Neuronal stem cell (in vitro differentiated cells): Measurements from ENCODE around the gene DTL.

Experiments used
- DNase-seq: peaks from one replicate; pipeline ENCODE4 v3.0.0-alpha.2; 2013; ENCODE audit warnings: low spot score
- H2AFZ ChIP-seq: one replicate; pipeline ENCODE4 v1.6.1; 2013; ENCODE audit warnings: mild to moderate bottlenecking, low read length, inconsistent platforms
- H2AK5ac ChIP-seq: 2 replicates; pipeline ENCODE4 v1.6.1; 2013; ENCODE audit warnings: low read depth, mild to moderate bottlenecking, inconsistent platforms, low read length, moderate library complexity, mixed read lengths
- H2BK120ac ChIP-seq: 2 replicates; pipeline ENCODE4 v1.6.1; 2013; ENCODE audit warnings: low read depth, mild to moderate bottlenecking, inconsistent platforms, low read length, moderate library complexity, mixed read lengths
- H2BK12ac ChIP-seq: one replicate; pipeline ENCODE4 v1.6.1; 2013; ENCODE audit warnings: low read length, inconsistent platforms
- H2BK15ac ChIP-seq: 2 replicates; pipeline ENCODE4 v1.6.1; 2013; ENCODE audit warnings: mild to moderate bottlenecking, low read length, inconsistent platforms, mixed read lengths
- H2BK5ac ChIP-seq: one replicate; pipeline ENCODE4 v1.6.1; 2013; ENCODE audit warnings: inconsistent platforms, mild to moderate bottlenecking, low read length, moderate library complexity
- H3K14ac ChIP-seq: one replicate; pipeline ENCODE4 v1.6.1; 2013; ENCODE audit warnings: low read length, inconsistent platforms
- H3K18ac ChIP-seq: 2 replicates; pipeline ENCODE4 v1.6.1; 2013; ENCODE audit warnings: low read length, inconsistent platforms
- H3K23ac ChIP-seq: 2 replicates; pipeline ENCODE4 v1.6.1; 2013; ENCODE audit warnings: low read depth, mild to moderate bottlenecking, mixed read lengths, low read length, inconsistent platforms; ENCODE audit not compliant: poor library complexity
- H3K27ac ChIP-seq: replicated peaks from 3 replicates; pipeline ENCODE4 v1.5.1; 2013; ENCODE audit warnings: low read length, inconsistent platforms
- H3K27me3 ChIP-seq, 3 experiments: 2 replicates each; pipeline ENCODE4 v1.6.1; 2013; ENCODE audit warnings: low read length in 3 of 3, mild to moderate bottlenecking in 2 of 3, inconsistent platforms in 1 of 3, low read depth in 1 of 3, mixed read lengths in 1 of 3, moderate library complexity in 1 of 3; ENCODE audit not compliant: control insufficient read depth in 3 of 3, insufficient read depth in 3 of 3
- H3K36me3 ChIP-seq, 2 donors: replicated peaks in 1 of 2; 2 replicates each; pipeline ENCODE4 v1.6.1; 2013; ENCODE audit warnings: low read length in 2 of 2; ENCODE audit not compliant: control insufficient read depth in 2 of 2, insufficient read depth in 2 of 2
- H3K4ac ChIP-seq: 2 replicates; pipeline ENCODE4 v1.6.1; 2013; ENCODE audit warnings: inconsistent platforms, mild to moderate bottlenecking, low read length, moderate library complexity
- H3K4me1 ChIP-seq, 2 donors: 1 replicate in 1 of 2; 2 replicates in 1 of 2; pipeline ENCODE4 v1.6.1; 2013; ENCODE audit warnings: low read length in 2 of 2, low read depth in 1 of 2; ENCODE audit not compliant: control insufficient read depth in 2 of 2, insufficient read depth in 1 of 2
- H3K4me2 ChIP-seq: one replicate; pipeline ENCODE4 v1.6.1; 2013; ENCODE audit warnings: mild to moderate bottlenecking, low read length, inconsistent platforms; ENCODE audit not compliant: insufficient read depth, poor library complexity, severe bottlenecking
- H3K4me3 ChIP-seq, 2 donors: 2 replicates each; pipeline ENCODE4 v1.5.1; 2013; ENCODE audit warnings: low read length in 2 of 2, mild to moderate bottlenecking in 2 of 2, inconsistent platforms in 1 of 2, moderate library complexity in 1 of 2
- H3K79me1 ChIP-seq: one replicate; pipeline ENCODE4 v1.6.1; 2013; ENCODE audit warnings: low read depth, mild to moderate bottlenecking, inconsistent platforms, low read length, moderate library complexity
- H3K9ac ChIP-seq: one replicate; pipeline ENCODE4 v1.6.1; 2013; ENCODE audit warnings: mild to moderate bottlenecking, low read depth, low read length, inconsistent platforms; ENCODE audit not compliant: poor library complexity
- H3K9me3 ChIP-seq, 2 donors: replicated peaks in 1 of 2; 2 replicates each; pipeline versions ENCODE3 to v1.6.1; 2013; ENCODE audit warnings: low read length in 2 of 2, mild to moderate bottlenecking in 2 of 2, inconsistent platforms in 1 of 2, low read depth in 1 of 2, mixed read lengths in 1 of 2, moderate library complexity in 1 of 2; ENCODE audit not compliant: control insufficient read depth in 2 of 2, insufficient read depth in 1 of 2
- H4K8ac ChIP-seq: one replicate; pipeline ENCODE4 v1.6.1; 2013; ENCODE audit warnings: low read depth, mild to moderate bottlenecking, inconsistent platforms, low read length, moderate library complexity
- H4K91ac ChIP-seq: one replicate; pipeline ENCODE4 v1.6.1; 2013; ENCODE audit warnings: low read length, low read depth, mild to moderate bottlenecking, inconsistent platforms; ENCODE audit not compliant: poor library complexity
- WGBS, 2 donors: extraction: QIAGEN DNeasy Blood & Tissue Kit; methylation state at CpG; one replicate each; pipeline ENCODE4 v1.1.7; 2013; ENCODE audit warnings: missing lambda C conversion rate in 2 of 2, mixed read lengths in 1 of 2; ENCODE audit not compliant: insufficient read length in 2 of 2, insufficient replicate concordance in 1 of 2; ENCODE audit errors: extremely low coverage in 2 of 2; 5-methylcytosine and 5-hydroxymethylcytosine counted together

The DTL gene

DNA sequence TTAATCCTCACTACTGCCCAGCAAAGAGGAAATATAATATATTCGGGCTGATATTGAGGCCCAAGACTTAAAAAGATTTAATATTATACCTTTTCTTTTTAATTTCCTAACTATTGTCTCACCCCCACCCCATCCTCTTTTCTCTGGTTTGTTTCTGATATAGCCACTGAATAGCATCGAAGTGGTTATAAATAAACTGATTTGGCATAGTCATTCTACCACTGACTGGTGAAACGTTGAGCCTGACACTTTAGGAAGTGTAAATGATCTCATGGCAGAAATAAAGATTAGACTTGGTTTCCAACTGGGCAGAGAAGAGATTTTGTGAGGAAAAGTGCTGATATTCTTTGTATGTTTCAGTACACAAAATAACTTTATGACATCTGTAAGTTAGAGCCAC lies 39.3 kb downstream of the DTL start:
- Histone ChIP-seq H3K79me1 (no peaks in the 10 kb centered on the region), H4K91ac (no peak overlapping the region), H3K4me1 (no peaks in the 10 kb centered on the region), H3K27ac (no peak overlapping the region), H3K18ac (no peak overlapping the region), H3K4me2 (no peak overlapping the region), H4K8ac (no peak overlapping the region), H2BK120ac (no peak overlapping the region), H3K36me3 (peaks cover 7 to 98% of the 10 kb centered on the region in 2 donors), H2BK15ac (no peak overlapping the region), H2BK12ac (no peak overlapping the region), H2AFZ (no peak overlapping the region), H3K4ac (no peak overlapping the region), H3K4me3 (no peak overlapping the region), H3K27me3 (no peaks in the 10 kb centered on the region), H3K9me3 (no peaks in the 10 kb centered on the region), H2AK5ac (no peak overlapping the region), H3K9ac (no peak overlapping the region), H2BK5ac (no peak overlapping the region), H3K23ac (no peak overlapping the region), H3K14ac (no peak overlapping the region)
- no CpG with 5 or more reads among the region's 3 CpGs for WGBS, 2 donors
- no peak for DNase-seq

- H3K23ac ChIP-seq, result no peak overlapping the region
Observed at GRCh38 chr1:212077028-212077427, 41.5 kb downstream of the DTL start.

GRCh38 chr1:212078826-212079225 lies 43.3 kb downstream of the DTL start:
- no peak overlapping the region for H4K91ac ChIP-seq
- no peak overlapping the region for H2BK12ac ChIP-seq
- H3K18ac ChIP-seq, result no peak overlapping the region
- H3K27ac ChIP-seq, result no peak overlapping the region
- H2BK5ac ChIP-seq, result no peak overlapping the region
- no CpG with 5 or more reads among the region's 2 CpGs for WGBS, 2 donors
- no peak overlapping the region for H3K4me2 ChIP-seq
- DNase-seq, result no peak
- H3K14ac ChIP-seq, result no peak overlapping the region
- no peak overlapping the region for H3K23ac ChIP-seq
- no peak overlapping the region for H2BK120ac ChIP-seq
- no peak overlapping the region for H3K9ac ChIP-seq
- H2BK15ac ChIP-seq, result no peak overlapping the region
- no peaks in the 10 kb centered on the region for H3K4me1 ChIP-seq
- H3K36me3 ChIP-seq, result peaks cover 20 to 100% of the 10 kb centered on the region in 2 donors
- no peak overlapping the region for H2AK5ac ChIP-seq
- no peaks in the 10 kb centered on the region for H3K79me1 ChIP-seq
- H3K4ac ChIP-seq, result no peak overlapping the region
- no peak overlapping the region for H2AFZ ChIP-seq
- H3K4me3 ChIP-seq, result no peak overlapping the region
- H4K8ac ChIP-seq, result no peak overlapping the region
- H3K27me3 ChIP-seq, result no peaks in the 10 kb centered on the region
- peaks cover 0 to 3% of the 10 kb centered on the region in 2 donors for H3K9me3 ChIP-seq

More at GRCh38 chr1:212077028-212077427, 41.5 kb downstream of the DTL start:
- Histone ChIP-seq H3K14ac (no peak overlapping the region), H2BK12ac (no peak overlapping the region), H3K9ac (no peak overlapping the region), H4K91ac (no peak overlapping the region), H3K4me2 (no peak overlapping the region), H2BK5ac (no peak overlapping the region), H3K9me3 (no peaks in the 10 kb centered on the region), H3K4ac (no peak overlapping the region), H3K27ac (no peak overlapping the region), H2BK15ac (no peak overlapping the region), H2AFZ (no peak overlapping the region), H3K18ac (no peak overlapping the region), H3K36me3 (peaks cover 12 to 98% of the 10 kb centered on the region in 2 donors), H2AK5ac (no peak overlapping the region), H4K8ac (no peak overlapping the region), H3K4me3 (no peak overlapping the region), H3K4me1 (no peaks in the 10 kb centered on the region), H3K79me1 (no peaks in the 10 kb centered on the region), H3K27me3 (no peaks in the 10 kb centered on the region), H2BK120ac (no peak overlapping the region)
- no peak for DNase-seq
- WGBS, 2 donors, result no CpG with 5 or more reads among the region's 2 CpGs

- no CpG with 5 or more reads among the region's 2 CpGs for whole genome bisulfite sequencing, 2 donors
- Histone ChIP-seq H3K27ac (no peak overlapping the region), H3K36me3 (peaks cover 21 to 98% of the 10 kb centered on the region in 2 donors)
Observed at GRCh38 chr1:212082765-212083406, 47.3 kb downstream of the DTL start.

More at GRCh38 chr1:212082765-212083406, 47.3 kb downstream of the DTL start:
- H3K4me1 ChIP-seq, result no peaks in the 10 kb centered on the region
- no peak overlapping the region for H2AFZ ChIP-seq
- no peak overlapping the region for H3K9ac ChIP-seq
- H2BK15ac ChIP-seq, result no peak overlapping the region
- no peak overlapping the region for H2BK12ac ChIP-seq
- no peak overlapping the region for H3K23ac ChIP-seq
- H3K4me2 ChIP-seq, result no peak overlapping the region
- no peak overlapping the region for H4K91ac ChIP-seq
- H2BK5ac ChIP-seq, result no peak overlapping the region
- no peaks in the 10 kb centered on the region for H3K79me1 ChIP-seq
- H3K9me3 ChIP-seq, result peaks cover 0 to 3% of the 10 kb centered on the region in 2 donors
- no peak overlapping the region for H3K18ac ChIP-seq
- no peak overlapping the region for H3K14ac ChIP-seq
- no peak overlapping the region for H3K4ac ChIP-seq
- H4K8ac ChIP-seq, result no peak overlapping the region
- H2AK5ac ChIP-seq, result no peak overlapping the region
- DNase-seq, result no peak
- H3K27me3 ChIP-seq, result no peaks in the 10 kb centered on the region
- H2BK120ac ChIP-seq, result no peak overlapping the region
- no peak overlapping the region for H3K4me3 ChIP-seq
